Activated CD4-positive, alpha-beta T cell treated with anti-CD3 and anti-CD28 coated beads, Interleukin-2, amount 50 U/mL, for 24 hours (primary cell): ENCODE measurements around the gene CUTC.
"Not testable (repeated sequence)": the region's sequence is repeated elsewhere in the genome, so short reads cannot be mapped to it uniquely, and the experiment has no call there.

Source experiments
- DNase-seq, 2 donors: peaks; one replicate each; pipeline ENCODE4 v3.0.0-alpha.2; 2020; ENCODE audit warnings: low read depth in 1 of 2, low spot score in 1 of 2

The CUTC gene

DNA sequence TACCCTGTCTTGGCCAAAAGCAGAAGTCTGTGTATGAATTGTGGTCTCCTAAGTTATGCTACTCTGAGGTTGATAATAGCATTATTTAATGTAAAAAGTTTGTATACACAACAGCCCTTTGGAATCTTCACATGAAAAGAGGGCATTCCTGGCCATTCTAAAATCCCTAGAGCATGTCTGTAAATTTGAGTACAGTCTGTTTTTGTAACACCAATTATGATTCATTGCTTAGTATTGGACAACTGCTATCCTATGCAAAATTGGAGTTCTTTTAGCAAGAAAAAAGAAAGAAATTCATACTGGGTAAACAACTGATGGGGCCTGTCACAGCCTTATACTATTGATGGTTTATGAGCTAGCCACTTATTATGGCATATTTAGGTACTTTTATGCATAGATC lies 10.2 kb downstream of the CUTC start:
- no peak for DNase-seq

DNA sequence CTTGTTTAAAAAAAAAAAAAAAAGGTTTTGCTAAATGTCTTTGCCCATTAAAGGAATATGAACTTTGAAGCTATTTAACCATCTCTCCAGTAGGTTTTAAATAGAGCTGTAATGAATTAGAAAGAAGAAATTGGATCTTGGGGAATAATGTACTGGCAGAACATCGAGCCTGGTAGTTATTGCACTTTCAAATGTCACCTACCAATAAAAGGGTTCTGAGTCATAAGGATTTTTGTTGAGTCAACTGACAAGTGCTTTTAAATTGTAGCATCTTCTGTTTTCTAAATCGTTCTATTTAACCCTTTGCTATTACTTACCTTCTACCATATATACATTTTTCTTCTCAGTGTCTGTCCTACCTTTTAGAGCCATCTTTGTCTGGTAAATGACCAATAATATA lies 10.7 kb downstream of the CUTC start:
- no peak for DNase-seq

DNA sequence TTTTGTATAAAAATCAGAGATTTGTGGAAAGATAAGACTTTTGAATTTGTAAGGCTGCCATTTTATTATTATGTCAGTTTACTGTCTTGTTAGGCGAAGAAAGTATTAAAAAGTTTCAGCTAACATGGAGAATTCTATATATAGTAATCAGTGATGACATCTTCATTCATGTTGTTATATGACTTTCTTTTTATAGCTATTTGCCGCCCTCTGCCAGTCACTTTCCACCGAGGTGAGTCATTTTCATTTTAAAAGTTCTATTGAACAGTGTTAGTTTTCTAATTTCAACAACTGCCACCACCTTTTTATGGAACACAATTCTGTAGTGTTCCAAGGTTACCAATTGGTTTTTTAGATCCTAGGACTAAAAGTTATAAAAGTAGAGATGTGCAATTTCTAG lies 11.8 kb downstream of the CUTC start:
- DNase-seq, result no peak

DNA sequence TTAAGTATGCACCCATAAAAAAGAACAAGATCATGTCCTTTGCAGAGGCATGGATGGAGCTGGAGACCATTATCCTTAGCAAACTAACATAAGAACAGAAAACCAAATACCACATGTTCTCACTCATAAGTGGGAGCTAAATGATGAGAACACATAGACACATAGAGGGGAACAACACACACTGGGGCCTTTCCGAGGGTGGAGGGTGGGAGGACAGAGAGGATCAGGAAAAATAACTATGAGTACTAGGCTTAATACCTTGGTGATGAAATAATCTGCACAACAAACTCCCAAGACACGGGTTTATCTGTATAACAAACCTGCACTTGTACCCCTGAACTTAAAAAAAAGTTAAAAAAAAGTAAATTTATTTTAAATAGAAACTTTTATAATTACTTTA lies 14.1 kb downstream of the CUTC start:
- not testable (repeated sequence) for DNase-seq

DNA sequence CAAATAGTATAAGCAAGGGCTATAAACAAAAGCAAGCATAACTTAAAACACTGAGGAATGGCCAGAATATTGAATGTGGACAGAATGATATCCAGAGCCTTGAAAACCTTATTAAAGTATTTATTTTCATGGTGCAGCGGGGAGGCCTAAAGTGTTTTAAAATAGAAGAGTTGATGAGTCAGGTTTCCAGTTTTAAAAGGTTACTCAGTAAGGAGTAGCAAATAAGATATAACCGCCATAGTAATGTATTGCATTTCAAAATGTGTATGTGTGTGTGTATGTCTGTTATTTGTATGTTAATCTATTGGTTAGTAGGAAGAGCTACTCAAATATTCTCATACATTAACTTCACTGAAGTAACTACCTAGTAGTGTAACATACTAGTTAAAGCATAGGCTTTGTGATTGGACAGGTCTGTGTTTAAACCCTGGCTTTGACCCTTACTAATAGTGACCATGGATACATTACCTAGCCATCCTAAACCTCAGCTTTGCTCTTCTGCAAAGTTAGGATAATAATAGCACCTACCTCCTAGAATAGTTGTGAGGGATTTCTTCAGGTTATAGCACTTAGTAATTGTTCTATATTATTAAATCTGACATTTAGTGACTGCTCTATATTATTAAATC lies 16.9 kb downstream of the CUTC start:
- no peak for DNase-seq

DNA sequence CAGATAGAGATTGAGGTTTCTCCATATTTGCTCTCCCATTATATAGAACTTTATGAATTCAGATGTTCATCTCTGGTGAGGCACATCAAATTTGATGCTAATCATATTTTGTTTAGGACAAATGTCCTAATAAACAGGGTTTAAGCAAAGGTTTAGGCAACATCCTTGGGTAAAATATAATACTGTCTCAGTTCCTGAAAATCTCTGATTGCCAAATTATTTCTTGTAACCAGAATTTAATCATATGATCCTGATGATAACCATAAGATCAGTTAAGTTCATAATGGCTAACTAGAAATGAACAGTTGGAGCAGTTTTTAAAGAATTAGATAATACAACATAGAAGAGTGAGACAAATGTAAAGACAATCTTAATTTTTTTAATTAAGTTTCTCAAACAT lies 18.6 kb downstream of the CUTC start:
- DNase-seq, result no peak

DNA sequence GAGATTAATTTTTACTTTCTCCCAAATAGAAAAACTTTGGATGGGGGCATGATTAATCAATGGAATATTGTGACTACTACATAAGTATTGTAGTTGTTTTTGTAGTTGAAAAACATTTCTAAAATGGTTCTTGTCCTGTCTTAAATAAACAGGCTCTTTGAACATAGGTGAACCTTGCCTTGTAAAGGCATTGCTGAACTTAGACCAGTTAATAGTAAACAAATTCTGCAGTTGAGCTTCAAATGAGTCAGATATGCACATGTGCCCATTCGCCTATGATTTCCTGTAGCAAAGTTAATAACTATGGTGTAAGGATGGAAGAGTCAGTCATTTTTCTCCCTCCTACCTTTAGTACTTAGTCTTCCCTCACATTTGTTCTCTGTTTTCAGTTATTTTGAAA lies 22.6 kb downstream of the CUTC start:
- no peak for DNase-seq

DNA sequence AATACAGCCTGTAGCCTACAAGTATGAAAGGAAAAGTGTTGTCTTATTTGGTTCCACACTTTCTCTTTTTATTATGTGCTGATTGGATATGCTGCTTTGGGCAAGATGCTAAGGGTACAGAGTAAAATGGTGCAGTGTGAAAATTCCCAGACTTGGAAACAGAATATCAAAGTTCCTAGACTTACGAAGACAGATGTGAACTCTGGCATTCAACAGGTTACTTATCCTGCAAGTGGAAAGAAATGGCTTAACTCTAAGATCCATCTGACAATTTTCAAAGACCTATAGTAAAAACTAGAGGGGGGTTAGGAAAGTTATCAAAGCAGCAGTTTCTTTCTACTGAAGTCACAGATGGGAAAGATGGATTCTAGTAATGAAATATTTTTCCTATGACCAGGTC lies 24.1 kb downstream of the CUTC start:
- DNase-seq, result no peak

DNA sequence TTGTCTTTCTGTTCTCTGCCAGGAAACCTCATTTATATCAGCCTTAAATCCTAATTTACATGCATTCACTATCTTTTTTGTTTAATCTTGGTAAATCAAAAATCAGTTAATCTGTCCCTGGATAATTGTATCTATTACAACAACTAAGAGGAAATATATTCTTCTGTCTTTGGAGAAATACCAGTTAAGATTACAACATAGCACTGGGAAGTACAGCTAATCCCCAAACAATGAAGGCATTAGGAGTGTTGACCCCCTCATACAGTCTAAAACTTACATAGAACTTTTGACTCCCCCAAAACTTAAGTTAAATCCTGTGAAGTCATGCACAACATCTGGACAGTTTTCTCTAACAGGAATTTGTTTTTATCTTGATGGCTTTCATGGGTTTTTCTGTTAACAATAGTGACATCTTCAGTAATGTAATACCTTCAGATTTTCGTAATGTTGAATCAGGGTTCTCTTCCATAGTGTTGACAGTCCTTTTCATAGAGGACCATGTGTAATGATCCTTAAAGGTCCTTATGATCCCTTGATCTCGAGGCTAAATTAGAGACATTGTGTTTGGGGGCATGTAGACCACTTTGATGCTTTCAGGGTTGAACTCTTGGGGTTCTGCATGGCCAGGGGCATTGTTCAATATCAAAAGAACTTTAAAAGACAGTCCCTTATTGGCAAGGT lies 26.3 kb downstream of the CUTC start:
- no peak for DNase-seq

DNA sequence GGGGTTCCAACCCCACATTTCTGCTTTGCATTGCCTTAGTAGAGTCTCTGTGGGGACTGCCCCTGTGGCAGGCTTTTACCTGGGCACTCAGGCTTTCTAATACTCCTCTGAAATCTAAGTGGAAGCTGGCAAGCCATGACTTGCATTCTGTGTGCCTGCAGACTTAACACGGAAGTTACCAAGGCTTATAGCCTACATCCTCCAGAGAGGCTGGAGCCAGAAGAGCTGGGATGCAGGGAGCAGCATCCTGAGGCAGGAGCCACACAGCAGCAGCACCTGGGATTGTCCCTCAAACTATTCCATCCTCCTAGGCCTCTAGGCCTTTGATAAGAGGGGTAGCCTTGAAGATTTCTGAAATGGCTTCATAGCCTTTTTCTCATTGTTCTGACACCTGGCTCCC lies 28.3 kb downstream of the CUTC start:
- DNase-seq, result no peak

DNA sequence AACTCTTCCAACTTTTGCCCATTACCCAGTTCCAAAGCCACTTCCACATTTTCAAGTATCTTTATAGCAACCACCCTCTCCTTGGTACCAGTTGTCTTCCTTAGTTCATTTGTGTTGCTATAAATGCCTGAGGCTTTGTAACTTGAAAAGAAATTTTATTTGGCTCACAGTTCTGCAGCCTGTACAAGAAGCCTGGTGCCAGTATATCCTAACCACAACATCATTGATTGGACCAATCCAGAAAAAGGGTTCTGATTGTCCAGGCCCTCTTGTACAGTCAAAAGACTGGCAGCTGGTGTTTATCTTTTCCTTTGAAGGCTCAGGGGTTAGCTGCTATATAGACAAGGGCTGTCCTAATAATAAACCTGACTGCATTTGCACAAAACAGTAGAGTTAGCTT lies 29.3 kb downstream of the CUTC start:
- DNase-seq, result no peak

DNA sequence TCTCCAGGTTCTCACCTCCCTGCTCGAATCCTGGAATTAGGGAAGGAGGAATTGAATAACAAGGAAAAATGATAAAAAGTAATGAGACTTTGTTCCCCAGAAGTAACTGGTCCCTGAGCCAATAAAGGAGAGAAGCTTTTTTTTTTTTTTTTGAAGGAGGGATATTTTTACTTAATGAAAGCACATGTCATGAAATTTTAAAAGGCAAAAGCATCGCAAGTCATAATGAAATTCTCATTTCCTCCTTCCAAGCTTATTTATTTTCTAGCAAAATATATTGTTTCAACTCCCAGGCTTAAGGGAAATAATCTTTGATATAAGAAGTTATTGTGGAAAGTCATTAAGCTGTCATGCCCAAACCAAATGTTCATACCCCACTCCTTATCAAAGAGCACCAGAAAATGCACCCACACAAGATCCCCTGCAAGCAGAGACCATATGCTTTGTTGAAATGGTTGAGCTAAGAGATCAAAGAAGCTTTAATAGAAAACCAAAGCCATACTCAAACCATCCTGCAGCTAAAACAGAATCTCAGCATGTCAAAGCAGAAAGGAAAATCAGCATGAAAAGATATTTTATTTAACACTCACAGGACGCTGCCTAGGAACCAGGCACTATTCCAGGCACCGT lies 33.8 kb downstream of the CUTC start:
- DNase-seq, result no peak

DNA sequence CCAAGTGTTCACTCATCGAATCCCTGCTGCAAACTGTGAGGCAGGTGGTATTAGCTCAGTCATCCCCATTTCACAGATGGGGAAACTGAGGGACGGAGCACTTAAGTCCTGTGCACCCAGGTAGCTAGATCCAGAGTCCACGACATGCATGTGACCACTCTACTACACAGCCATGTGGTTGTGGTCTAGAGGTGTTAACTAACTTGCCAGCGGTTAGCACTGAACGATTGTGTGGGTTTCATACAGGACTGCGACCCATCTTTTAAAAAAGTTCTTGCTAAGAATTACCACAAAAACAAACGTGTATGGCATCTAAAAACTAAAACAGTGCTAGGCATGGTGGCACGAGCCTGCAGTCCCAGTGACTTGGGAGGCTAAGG lies 34.3 kb downstream of the CUTC start:
- DNase-seq, result no peak

DNA sequence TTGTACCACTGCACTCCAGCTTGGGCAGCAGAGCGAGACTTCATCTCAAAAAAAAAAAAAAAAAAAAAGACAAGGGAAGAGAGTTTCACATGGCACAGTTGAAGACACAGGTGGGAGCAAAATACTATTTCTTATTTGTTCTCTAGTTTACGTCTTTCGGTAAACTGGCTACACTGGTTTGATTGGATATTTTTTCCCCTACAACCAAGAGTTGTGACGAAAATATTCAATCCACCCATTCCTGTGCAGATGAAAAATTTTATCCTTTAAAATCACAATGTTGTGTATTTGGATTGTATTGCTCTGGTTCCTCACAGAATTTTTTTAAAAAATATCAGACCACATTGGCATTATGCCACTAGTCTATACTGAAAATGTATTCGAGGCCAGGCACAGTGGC lies 35.9 kb downstream of the CUTC start:
- no peak for DNase-seq

DNA sequence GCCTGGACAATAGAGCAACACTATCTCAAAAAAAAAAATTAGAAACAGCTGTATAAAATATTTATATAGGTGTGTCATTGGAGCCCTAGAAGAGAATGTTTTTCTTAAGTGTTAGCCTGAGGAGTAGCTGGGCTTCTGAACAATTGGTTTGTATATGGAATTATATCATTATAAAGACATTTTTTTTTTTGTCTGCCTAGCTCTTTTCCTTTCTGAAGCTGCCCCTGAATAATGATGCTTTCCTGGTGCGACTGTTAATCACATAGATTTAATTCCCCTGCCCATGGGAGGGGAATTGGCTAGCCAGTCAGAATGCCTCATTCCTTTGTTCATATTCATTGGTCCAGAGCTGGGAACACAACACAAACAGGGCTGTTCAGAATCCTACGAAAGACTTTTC lies 36.5 kb downstream of the CUTC start:
- no peak for DNase-seq

DNA sequence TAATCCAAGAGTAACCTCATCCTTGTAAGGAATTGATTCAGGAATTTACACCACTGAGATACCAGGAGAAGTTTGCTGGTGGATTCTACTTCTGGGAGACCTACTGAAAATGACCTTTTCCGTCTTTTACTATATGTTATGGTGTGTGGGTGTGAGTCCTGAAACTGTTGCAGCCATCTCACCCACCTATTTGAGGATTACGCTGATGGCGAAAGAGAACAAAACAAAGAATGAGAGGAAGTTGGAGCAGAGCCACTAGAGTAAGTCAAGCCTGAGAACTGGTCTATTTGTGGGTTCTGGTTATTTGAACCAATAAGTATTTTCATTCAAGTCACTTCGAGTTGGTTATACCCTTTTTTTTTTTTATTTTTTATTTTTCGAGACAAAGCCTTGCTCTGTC lies 37.7 kb downstream of the CUTC start:
- no peak for DNase-seq

DNA sequence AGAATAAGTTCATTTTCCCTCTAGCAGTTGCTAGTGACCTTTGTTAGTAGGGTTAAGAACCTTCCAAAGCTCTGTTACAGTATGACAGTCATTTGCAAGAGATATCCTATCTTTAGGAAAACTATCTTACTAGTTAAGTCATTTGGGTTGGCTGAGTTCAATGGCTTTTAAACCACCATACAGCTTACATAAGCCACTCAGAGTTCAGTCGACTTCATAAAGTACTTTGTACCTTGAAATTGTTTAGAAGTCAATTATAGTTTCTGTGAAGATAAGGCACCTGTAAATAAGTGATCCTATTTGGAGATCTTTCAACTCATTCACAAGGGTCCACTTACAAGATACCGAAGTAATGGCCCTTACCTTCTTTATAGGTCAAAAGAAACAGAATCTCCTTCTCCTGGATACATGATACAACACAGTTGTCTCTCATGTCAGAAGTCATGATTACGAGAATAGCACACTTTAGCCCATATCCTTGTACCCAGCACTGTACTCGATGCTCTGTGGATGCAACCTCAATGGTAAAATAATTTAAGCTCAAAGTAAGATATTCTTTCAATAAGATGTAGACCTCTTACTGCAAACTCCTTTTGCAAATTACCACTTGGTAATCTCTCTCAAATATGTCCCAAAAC lies 38.5 kb downstream of the CUTC start:
- DNase-seq, result no peak

DNA sequence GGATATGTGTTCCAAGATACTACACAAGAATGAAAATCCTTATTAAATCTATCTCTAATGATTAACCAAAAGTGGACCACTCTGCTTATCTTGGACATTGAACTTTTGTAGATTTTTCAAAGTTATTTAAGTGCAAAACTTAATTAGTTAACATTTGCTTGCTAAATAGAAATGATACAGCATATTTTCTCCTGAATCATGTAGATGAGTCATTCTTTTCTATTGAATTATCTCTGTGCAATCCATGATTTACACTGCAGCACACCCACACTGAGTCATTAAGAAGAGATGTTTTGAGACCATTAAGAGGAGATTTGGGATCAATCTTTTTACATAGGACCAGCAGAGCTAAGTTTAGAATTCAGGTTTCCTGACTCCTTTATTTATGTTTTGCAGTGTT lies 43.8 kb downstream of the CUTC start:
- no peak for DNase-seq

DNA sequence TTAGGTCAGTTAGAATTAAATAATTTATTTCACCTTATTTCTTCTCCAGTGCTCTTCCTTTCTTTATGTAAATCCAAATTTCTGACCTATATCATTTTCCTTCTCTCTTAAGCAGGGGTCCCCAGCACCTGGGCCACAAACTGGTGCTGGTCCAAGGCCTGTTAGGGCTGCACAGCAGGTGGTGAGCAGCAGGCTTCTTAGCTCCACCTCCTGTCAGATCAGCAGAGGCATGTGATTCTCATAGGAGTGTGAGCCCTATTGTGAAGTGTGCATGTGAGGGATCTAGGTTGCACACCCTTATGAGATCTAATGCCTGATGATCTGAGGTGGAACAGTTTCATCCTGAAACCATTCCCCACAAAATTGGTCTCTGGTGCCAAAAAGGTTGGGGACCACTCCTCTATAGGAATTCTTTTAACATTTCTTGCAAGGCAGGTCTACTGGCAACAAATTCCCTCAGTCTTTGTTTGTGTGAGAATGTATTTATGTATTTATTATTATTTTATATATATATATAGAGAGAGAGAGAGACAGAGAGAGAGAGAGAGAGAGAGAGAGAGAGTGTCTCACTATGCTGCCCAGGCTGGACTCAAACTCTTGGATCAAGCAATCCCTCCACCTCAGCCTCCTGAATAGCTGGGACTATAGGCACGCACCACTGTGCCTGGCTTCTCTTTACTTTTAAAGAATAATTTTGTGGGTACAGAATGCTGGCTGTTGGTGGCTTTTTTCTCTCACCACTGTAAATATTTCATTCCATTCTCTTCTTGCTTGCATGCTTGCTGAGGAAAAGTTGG lies 46.1 kb downstream of the CUTC start:
- DNase-seq, result no peak

DNA sequence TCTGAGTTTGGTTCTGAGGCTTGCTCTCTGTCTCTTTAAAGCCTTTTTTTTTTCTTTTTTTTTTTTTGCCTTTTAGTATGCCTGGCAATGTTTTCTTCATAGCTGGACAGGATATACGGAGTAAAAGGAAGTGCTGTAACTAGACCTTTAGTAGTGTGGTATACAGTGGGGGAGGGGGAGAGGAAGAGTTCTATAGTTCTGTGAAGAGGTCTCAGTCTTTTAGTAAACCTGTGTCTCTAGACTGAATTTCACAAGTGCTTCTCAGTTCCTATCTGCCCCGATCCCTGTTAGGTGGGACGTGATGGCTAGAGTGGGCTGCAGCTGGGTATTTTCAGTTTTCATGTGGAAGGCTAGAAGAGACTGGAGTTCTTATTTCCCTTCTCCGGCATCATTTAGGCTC lies 47.3 kb downstream of the CUTC start:
- no peak for DNase-seq

DNA sequence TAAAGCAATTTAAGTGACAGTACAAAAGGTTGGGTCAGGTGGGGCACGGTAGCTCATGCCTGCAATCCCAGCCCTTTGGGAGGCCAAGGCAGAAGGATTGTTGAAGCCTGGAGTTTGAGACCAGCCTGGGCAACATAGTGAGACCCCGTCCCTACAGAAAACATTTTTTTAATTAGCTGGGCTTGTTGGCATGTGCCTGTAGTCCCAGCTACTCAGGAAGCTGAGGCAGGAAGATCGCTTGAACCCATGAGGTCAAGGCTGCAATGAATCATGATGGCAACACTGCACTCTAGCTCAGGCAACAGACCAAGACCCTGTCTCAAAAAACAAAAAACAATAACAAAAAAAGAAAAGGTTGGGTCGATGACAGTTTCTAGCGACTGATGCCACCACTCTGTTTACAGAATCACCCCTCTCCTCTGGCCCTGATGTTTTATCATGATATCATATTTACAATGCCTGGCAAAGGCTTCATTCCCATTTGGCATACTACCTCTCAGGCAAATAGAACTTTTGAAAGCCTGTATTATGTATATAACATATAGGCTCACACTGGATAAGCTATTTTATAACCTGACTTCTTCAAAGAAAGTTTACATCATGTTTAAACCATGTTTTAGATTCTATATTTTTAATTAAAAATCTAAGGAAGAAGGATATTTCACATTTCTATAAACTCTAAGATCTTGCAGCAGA lies 49.8 kb downstream of the CUTC start:
- DNase-seq, result no peak
